Neural crest cell (in vitro differentiated cells): ENCODE measurements around the gene PRLR. TPM values are rescaled to one million over a fixed set of nuclear protein-coding genes. Genes with fewer than 3 reads are reported as not detected.

Experiments used
- DNase-seq: peaks from one replicate; pipeline ENCODE4 v3.0.0; 2021; ENCODE audit warnings: low read depth, mixed read lengths, low spot score
- H3K27ac Mint-ChIP-seq: one replicate; pipeline ENCODE4 v1.8.0; 2021; ENCODE audit warnings: mild to moderate bottlenecking, mixed read lengths; ENCODE audit not compliant: unreplicated experiment
- H3K27me3 Mint-ChIP-seq: 2 replicates; pipeline ENCODE4 v1.8.0; 2021; ENCODE audit warnings: low read depth, mild to moderate bottlenecking, mixed read lengths
- H3K36me3 Mint-ChIP-seq: 2 replicates; pipeline ENCODE4 v1.8.0; 2021; ENCODE audit warnings: low read depth, mild to moderate bottlenecking, mixed read lengths
- H3K4me1 Mint-ChIP-seq: 2 replicates; pipeline ENCODE4 v1.8.0; 2021; ENCODE audit warnings: mixed read lengths
- H3K4me3 Mint-ChIP-seq: one replicate; pipeline ENCODE4 v1.8.0; 2021; ENCODE audit warnings: mild to moderate bottlenecking, mixed read lengths
- H3K9me3 Mint-ChIP-seq: 2 replicates; pipeline ENCODE4 v1.8.0; 2021; ENCODE audit warnings: mixed read lengths
- CTCF ChIP-seq: fragments of 200-600 bp; sonication (generic); conservative IDR thresholded peaks from 2 replicates; pipeline ENCODE4 v1.5.0; 2021; ENCODE audit warnings: antibody characterized with exemption, mild to moderate bottlenecking
- total RNA-seq: library from RNA; stranded (reverse); gene quantifications from 2 replicates; pipeline ENCODE4 v1.2.1, GENCODE V29; 2021

Gene PRLR
- total RNA-seq, 1 donor from 2014 or later, result 0.58 TPM

GRCh38 chr5:35127006-35127405 is 103.3 kb downstream of the PRLR start:
- H3K4me1 Mint-ChIP-seq, result no peaks in the 10 kb centered on the region
- H3K4me3 Mint-ChIP-seq, result no peak overlapping the region
- H3K27ac Mint-ChIP-seq, result no peak overlapping the region
- H3K27me3 Mint-ChIP-seq, result no peaks in the 10 kb centered on the region
- H3K9me3 Mint-ChIP-seq, result no peaks in the 10 kb centered on the region
- H3K36me3 Mint-ChIP-seq, result no peaks in the 10 kb centered on the region
- no peak for DNase-seq
- no peak for TF ChIP-seq CTCF

DNA sequence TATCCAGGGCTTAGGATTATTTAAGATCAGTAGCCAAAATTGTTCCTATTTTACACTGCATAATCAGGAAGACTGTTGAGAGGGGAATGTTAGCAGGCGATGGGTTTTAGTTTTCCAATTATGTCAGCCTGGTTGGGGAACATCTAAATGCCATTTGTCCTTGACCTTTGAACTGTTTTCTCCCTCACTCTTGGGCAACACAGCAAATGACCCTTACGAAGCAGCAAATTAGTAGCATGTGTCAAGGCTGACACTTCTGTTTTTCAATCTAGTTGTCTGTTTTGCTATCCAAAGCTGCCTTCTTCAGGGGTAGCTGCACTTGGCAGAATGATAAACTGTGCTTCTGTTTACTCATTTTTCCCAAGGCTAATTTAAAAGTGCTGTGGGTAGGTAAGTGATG is 104.5 kb downstream of the PRLR start:
- H3K36me3 Mint-ChIP-seq, result no peaks in the 10 kb centered on the region
- no peak overlapping the region for H3K4me3 Mint-ChIP-seq
- H3K9me3 Mint-ChIP-seq, result no peaks in the 10 kb centered on the region
- TF ChIP-seq CTCF, result no peak
- H3K27me3 Mint-ChIP-seq, result no peaks in the 10 kb centered on the region
- H3K4me1 Mint-ChIP-seq, result no peaks in the 10 kb centered on the region
- DNase-seq, result no peak
- no peak overlapping the region for H3K27ac Mint-ChIP-seq

DNA sequence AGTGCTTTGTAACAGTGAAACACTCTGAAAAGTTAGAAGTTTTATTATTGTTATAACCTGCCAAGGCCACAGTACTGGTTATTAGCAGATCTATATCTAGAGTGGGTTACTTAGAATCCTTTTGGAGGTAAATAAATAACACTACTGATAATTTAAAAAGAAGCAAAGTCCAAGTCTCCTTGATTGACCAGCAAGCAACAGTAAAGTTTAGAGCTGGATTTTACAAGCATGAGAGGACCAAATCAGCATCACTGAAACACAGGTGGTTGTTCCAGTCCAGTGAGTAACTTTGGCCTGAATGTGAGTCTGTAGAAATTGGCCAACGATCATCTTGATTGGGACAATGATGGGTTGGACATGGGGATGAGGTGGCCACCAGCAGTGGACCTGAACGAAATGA is 105.4 kb downstream of the PRLR start:
- Mint-ChIP-seq H3K4me1 (no peaks in the 10 kb centered on the region), H3K27me3 (no peaks in the 10 kb centered on the region), H3K9me3 (no peaks in the 10 kb centered on the region), H3K36me3 (no peaks in the 10 kb centered on the region), H3K27ac (no peak overlapping the region), H3K4me3 (no peak overlapping the region)
- no peak for DNase-seq
- TF ChIP-seq CTCF, result no peak

- H3K27ac Mint-ChIP-seq, result no peak overlapping the region
- no peak for DNase-seq
- H3K9me3 Mint-ChIP-seq, result no peaks in the 10 kb centered on the region
- H3K27me3 Mint-ChIP-seq, result no peaks in the 10 kb centered on the region
- no peak overlapping the region for H3K4me3 Mint-ChIP-seq
- TF ChIP-seq CTCF, result no peak
- H3K36me3 Mint-ChIP-seq, result no peaks in the 10 kb centered on the region
- H3K4me1 Mint-ChIP-seq, result no peaks in the 10 kb centered on the region
These were observed 107.5 kb downstream of the PRLR start for GRCh38 chr5:35122819-35123218.

DNA sequence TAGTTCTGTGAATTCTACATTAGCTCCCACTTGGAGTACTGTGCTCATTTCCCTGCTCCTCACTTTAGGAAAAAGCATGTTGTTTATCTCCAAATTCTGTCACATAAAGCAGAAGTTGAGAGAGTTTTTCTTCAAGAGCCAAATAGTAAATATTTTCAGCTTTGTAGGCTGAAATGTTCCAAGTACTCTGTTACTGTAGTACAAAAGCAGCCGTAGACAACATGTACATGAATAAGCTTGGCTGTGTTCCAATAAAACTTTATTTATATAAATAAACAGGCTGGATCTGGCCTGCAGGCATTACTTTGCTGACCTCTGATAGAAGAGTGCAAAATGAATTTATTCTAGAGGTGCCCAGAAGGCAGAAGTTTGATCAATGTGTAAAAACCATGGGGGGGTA is 109.6 kb downstream of the PRLR start:
- DNase-seq, result no peak
- no peak for TF ChIP-seq CTCF
- H3K4me1 Mint-ChIP-seq, result no peaks in the 10 kb centered on the region
- H3K27me3 Mint-ChIP-seq, result no peaks in the 10 kb centered on the region
- no peak overlapping the region for H3K27ac Mint-ChIP-seq
- H3K36me3 Mint-ChIP-seq, result no peaks in the 10 kb centered on the region
- H3K9me3 Mint-ChIP-seq, result no peaks in the 10 kb centered on the region
- H3K4me3 Mint-ChIP-seq, result no peak overlapping the region

- Mint-ChIP-seq H3K27me3 (no peaks in the 10 kb centered on the region), H3K27ac (no peak overlapping the region), H3K4me1 (no peaks in the 10 kb centered on the region), H3K4me3 (no peak overlapping the region), H3K9me3 (no peaks in the 10 kb centered on the region), H3K36me3 (no peaks in the 10 kb centered on the region)
- no peak for TF ChIP-seq CTCF
- DNase-seq, result no peak
These were observed 112.3 kb downstream of the PRLR start for GRCh38 chr5:35117967-35118366.
